Sigmoid colon (tissue), 7 donors: ENCODE measurements around the gene MAPRE2. TPM values are rescaled to one million over a fixed set of nuclear protein-coding genes. Genes with fewer than 3 reads are reported as not detected.

Experiments used
- DNase-seq: peaks from one replicate; pipeline ENCODE4 v3.0.0-alpha.2; 2019
- H3K27ac ChIP-seq, 4 donors: fragments of 200-600 bp; sonication (generic); one replicate each; pipeline ENCODE4 v1.5.1; 2016 to 2019; ENCODE audit warnings: mild to moderate bottlenecking in 1 of 4
- H3K27me3 ChIP-seq, 3 donors: fragments of 200-600 bp; sonication (generic); one replicate each; pipeline ENCODE4 v1.5.1; 2019; ENCODE audit warnings: mild to moderate bottlenecking in 1 of 3
- H3K36me3 ChIP-seq, 4 donors: fragments of 200-600 bp; sonication (generic); one replicate each; pipeline ENCODE4 v1.5.1; 2016 to 2019
- H3K4me1 ChIP-seq, 4 donors: fragments of 200-600 bp; sonication (generic); one replicate each; pipeline ENCODE4 v1.5.1; 2017 to 2019
- H3K4me3 ChIP-seq, 4 donors: fragments of 200-600 bp; sonication (generic); one replicate each; pipeline ENCODE4 v1.5.1; 2017 to 2019; ENCODE audit warnings: mild to moderate bottlenecking in 2 of 4, moderate library complexity in 1 of 4
- H3K9me3 ChIP-seq, 4 donors: fragments of 200-600 bp in 3 of 4; sonication (generic) in 3 of 4; one replicate each; pipeline versions ENCODE4 v1.5.1 to v1.6.1; 2013 to 2019
- EP300 ChIP-seq, 4 donors: sonication (generic); formaldehyde crosslinking; IDR thresholded peaks; one replicate each; pipeline ENCODE4 v1.6.1; 2017; ENCODE audit warnings: antibody characterized with exemption in 4 of 4
- POLR2A ChIP-seq, 2 donors: fragments of 450-650 bp; IDR thresholded peaks; one replicate each; pipeline ENCODE4 v1.6.1; 2016; ENCODE audit warnings: antibody characterized with exemption in 2 of 2, mild to moderate bottlenecking in 2 of 2, moderate library complexity in 2 of 2
- POLR2AphosphoS5 ChIP-seq, 4 donors: sonication (generic); formaldehyde crosslinking; IDR thresholded peaks; one replicate each; pipeline ENCODE4 v1.6.1; 2017; ENCODE audit warnings: antibody characterized with exemption in 4 of 4
- WGBS, 2 donors: extraction: QIAGEN DNeasy Blood & Tissue Kit; methylation state at CpG; one replicate each; pipeline ENCODE4 v1.1.7; 2013; 5-methylcytosine and 5-hydroxymethylcytosine counted together
- intact Hi-C: fragments of 100-400 bp; cut with DNase I; formaldehyde crosslinking; loops from one replicate; pipeline ENCODE4 v1.15.1; 2023
- polyA plus RNA-seq, 3 donors: library from polyadenylated mRNA; stranded (reverse); fragments of 200-250 nt; gene quantifications; one replicate each; pipeline ENCODE4 v1.2.3, GENCODE V29; 2013
- total RNA-seq, 4 donors: library from RNA; depleted of rRNA; stranded (reverse); fragments of >200 nt; gene quantifications; one replicate each; pipeline ENCODE4 v1.1.0, GENCODE V29; 2016
- TF ChIP-seq, protein P1 (sequence below), 4 experiments: fragments of 450-650 bp in 3 of 4; fragments of 200-600 bp in 1 of 4; IDR thresholded peaks; one replicate each; pipeline ENCODE4 v1.5.1; 2016 to 2019; ENCODE audit warnings: antibody characterized with exemption in 4 of 4, mild to moderate bottlenecking in 3 of 4, moderate library complexity in 2 of 4
- donor health status: healthy with polysubstance abuse.
- donor health status: Bipolar disorder and iron deficiency.
- donor health status: healthy.

Gene MAPRE2
- total and polyA plus RNA-seq, 7 donors: 14.0 to 31.6 (median 21.0) TPM

DNA sequence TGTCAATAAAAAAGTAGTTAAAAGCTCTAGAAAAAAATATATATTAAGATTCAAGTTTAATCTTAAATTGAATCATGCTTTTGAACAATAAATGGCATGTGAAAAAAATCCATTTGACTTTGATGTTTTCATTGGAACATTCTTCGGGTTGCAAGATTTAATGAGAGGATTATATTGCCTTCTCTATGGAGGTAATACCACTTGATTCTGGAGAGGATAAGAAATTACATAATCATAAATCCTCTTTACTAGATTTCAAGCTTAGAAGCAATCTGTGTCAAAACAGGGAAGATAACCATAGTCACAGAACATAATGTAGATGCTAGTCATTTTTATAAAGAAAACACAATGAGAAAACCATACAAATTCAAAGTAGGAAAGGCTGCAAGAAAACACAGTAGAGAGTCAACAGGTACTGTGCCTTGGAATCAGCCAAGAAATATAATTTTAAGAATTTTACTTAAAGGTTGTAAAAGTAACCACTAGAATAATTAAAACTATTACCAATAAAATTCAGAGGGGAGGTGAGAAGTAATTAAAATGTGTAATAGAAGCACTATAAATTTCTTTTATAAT lies 18.7 kb upstream of the MAPRE2 start:
- intact Hi-C loops: loop anchor here (5.0 to 10.0 kb wide), 3 partner anchors 95 to 322 kb away; partner anchors contain the start of genes ZNF24 and ZNF397

DNA sequence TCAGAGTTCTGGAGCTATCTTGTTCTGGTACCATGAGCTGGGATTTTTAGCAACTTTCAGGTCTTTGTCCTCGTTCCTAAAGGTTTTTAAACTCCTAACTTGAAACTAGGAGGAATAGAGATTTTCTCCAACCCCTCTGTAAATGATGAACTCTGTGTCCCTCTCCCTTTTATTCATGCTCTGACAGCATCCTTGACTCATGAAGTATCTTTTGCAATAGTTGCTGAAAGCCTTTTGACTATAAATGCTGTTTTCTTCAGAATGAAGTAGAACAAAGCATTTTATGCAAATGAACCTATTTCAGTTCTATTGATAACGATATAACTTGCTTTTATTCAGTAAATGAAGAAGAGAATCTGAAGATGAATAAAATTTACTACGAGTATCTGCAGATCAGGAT lies 17.0 kb upstream of the MAPRE2 start:
- intact Hi-C loops: loop anchor here (5.0 to 10.0 kb wide), 3 partner anchors 93 to 321 kb away; partner anchors contain the start of genes ZNF24 and ZNF397
- Histone ChIP-seq H3K27me3 (no peaks in the 10 kb centered on the region), H3K36me3 (no peaks in the 10 kb centered on the region), H3K4me1 (peaks cover 0 to 37% (median 27%) of the 10 kb centered on the region in 4 donors), H3K4me3 (no peak overlapping the region), H3K9me3 (no peaks in the 10 kb centered on the region), H3K27ac (peak overlapping the region in 1 of 4 donors; percentile 43)
- DNase-seq: no peak
- whole genome bisulfite sequencing, 2 donors: 80 to 84% methylated on average over 3 of the region's 3 CpGs
- TF ChIP-seq, protein P1, sequence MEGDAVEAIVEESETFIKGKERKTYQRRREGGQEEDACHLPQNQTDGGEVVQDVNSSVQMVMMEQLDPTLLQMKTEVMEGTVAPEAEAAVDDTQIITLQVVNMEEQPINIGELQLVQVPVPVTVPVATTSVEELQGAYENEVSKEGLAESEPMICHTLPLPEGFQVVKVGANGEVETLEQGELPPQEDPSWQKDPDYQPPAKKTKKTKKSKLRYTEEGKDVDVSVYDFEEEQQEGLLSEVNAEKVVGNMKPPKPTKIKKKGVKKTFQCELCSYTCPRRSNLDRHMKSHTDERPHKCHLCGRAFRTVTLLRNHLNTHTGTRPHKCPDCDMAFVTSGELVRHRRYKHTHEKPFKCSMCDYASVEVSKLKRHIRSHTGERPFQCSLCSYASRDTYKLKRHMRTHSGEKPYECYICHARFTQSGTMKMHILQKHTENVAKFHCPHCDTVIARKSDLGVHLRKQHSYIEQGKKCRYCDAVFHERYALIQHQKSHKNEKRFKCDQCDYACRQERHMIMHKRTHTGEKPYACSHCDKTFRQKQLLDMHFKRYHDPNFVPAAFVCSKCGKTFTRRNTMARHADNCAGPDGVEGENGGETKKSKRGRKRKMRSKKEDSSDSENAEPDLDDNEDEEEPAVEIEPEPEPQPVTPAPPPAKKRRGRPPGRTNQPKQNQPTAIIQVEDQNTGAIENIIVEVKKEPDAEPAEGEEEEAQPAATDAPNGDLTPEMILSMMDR (IDR thresholded peaks at IDR 0.05): no peak
- TF ChIP-seq POLR2A (IDR thresholded peaks at IDR 0.05): no peak
- TF ChIP-seq EP300 (IDR thresholded peaks at IDR 0.05): no peak
- TF ChIP-seq POLR2AphosphoS5 (IDR thresholded peaks at IDR 0.05): no peak

More for the DNA sequence above, 18.7 kb upstream of the MAPRE2 start:
- Histone ChIP-seq H3K4me1 (peaks cover 0 to 31% (median 27%) of the 10 kb centered on the region in 4 donors), H3K9me3 (no peaks in the 10 kb centered on the region), H3K27ac (no peak overlapping the region), H3K4me3 (no peak overlapping the region), H3K36me3 (no peaks in the 10 kb centered on the region), H3K27me3 (no peaks in the 10 kb centered on the region)
- no peak for DNase-seq
- WGBS, 2 donors: 55 to 73% methylated on average over 1 of the region's 1 CpG
- no peak for TF ChIP-seq POLR2A (IDR thresholded peaks at IDR 0.05)
- no peak for TF ChIP-seq POLR2AphosphoS5 (IDR thresholded peaks at IDR 0.05)
- TF ChIP-seq, protein P1 (IDR thresholded peaks at IDR 0.05): no peak
- TF ChIP-seq EP300 (IDR thresholded peaks at IDR 0.05): no peak

DNA sequence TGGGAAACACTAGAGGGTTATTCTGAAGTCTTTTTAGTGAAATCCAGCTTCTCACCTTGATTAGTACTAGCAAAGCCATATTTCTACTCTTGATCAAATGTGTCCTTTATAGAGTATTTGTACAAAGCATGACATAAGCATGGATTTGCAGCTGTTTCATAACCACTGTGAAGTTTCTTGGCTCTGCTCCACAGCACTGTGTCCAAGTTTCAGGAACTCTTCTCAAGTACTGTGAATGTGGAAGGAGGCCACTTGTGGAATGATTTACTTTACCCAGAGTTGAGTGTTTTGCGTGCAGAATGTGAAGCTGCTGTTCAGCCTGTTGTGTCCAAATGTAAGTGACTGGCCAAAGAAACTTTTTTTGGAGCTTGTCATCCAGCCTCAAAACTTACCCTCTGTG lies 16.2 kb upstream of the MAPRE2 start:
- DNase-seq: peak; percentile 96
- Histone ChIP-seq H3K4me1 (peaks cover 0 to 39% (median 27%) of the 10 kb centered on the region in 4 donors), H3K27me3 (no peaks in the 10 kb centered on the region), H3K36me3 (no peaks in the 10 kb centered on the region), H3K27ac (peak overlapping the region; percentile 12 to 67 (median 52)), H3K4me3 (no peak overlapping the region), H3K9me3 (no peaks in the 10 kb centered on the region)
- intact Hi-C loops: loop anchor here (5.0 to 10.0 kb wide), 4 partner anchors 92 to 320 kb away; partner anchors contain the start of genes ZNF24 and ZNF397
- WGBS, 2 donors: 12 to 39% methylated on average over 1 of the region's 1 CpG
- TF ChIP-seq POLR2AphosphoS5 (IDR thresholded peaks at IDR 0.05) (peak; percentile 55 to 79 (median 78)), POLR2A (IDR thresholded peaks at IDR 0.05) (no peak), EP300 (IDR thresholded peaks at IDR 0.05) (peak in 1 of 4 donors; percentile 67)
- TF ChIP-seq, protein P1 (IDR thresholded peaks at IDR 0.05): no peak

DNA sequence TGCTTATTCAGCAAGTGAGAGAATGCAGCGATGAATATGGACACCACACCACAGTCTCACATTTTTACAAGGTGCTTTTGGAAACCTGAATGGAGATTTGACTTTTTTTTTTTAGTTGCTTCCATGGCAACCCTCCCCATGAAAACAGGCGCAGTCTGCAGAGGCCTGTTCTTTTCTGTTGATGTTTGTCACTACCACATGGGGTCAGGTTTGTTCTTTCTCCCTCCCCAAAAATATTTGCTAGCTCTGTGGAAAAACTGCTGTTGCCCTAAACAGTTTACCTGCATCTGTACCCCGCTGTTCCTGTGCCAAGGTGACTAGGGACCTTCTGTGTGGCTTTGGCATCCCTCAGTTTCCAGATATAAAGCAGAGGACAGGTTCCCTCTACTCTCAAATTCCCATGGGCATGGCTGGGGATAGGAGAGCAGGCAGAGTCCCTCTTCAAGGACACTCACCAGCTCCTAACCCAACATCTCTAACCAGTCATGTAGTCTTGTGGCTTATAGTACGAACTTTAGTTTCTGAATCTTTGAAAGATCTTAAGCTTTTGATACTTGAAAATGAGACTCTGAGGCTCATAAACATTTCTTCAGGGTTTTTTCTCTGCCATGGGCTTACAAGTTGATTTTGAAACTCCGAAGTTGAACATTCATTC lies 14.7 kb upstream of the MAPRE2 start:
- no peaks in the 10 kb centered on the region for H3K27me3 ChIP-seq
- intact Hi-C loops: loop anchor here (5.0 to 10.0 kb wide), 3 partner anchors 116 to 318 kb away; partner anchors contain the start of genes ZNF24 and ZNF397
- H3K9me3 ChIP-seq: no peaks in the 10 kb centered on the region
- H3K36me3 ChIP-seq: no peaks in the 10 kb centered on the region
- peak overlapping the region in 2 of 4 donors; percentile 43 to 67 for H3K27ac ChIP-seq
- no peak for TF ChIP-seq POLR2AphosphoS5 (IDR thresholded peaks at IDR 0.05)
- TF ChIP-seq POLR2A (IDR thresholded peaks at IDR 0.05): no peak
- no peak for TF ChIP-seq EP300 (IDR thresholded peaks at IDR 0.05)
- TF ChIP-seq, protein P1 (IDR thresholded peaks at IDR 0.05): no peak
- H3K4me1 ChIP-seq: peaks cover 0 to 39% (median 30%) of the 10 kb centered on the region in 4 donors
- 79 to 91% methylated on average over 5 of the region's 5 CpGs for WGBS, 2 donors
- no peak for DNase-seq
- no peak overlapping the region for H3K4me3 ChIP-seq
